AG09309 (cell line): ENCODE measurements around the gene LIME1.

Experiments
- DNase-seq: peaks from one replicate; pipeline ENCODE4 v3.0.0-alpha.2; 2010; ENCODE audit warnings: low read depth
- H3K4me3 ChIP-seq: 2 replicates; pipeline ENCODE4 v1.5.1; 2011; ENCODE audit warnings: mild to moderate bottlenecking, low read depth, low read length, moderate library complexity; ENCODE audit not compliant: control insufficient read depth
- CTCF ChIP-seq: IDR thresholded peaks from 2 replicates; pipeline ENCODE4 v1.5.1; 2011; ENCODE audit warnings: mild to moderate bottlenecking, low read depth, low read length, inconsistent platforms; ENCODE audit not compliant: insufficient read depth, control insufficient read depth; ENCODE audit errors: missing control alignments

Gene LIME1

GRCh38 chr20:63737945-63738686 lies 1.7 kb downstream of the LIME1 start:
- TF ChIP-seq CTCF: no peak
- no peak overlapping the region for H3K4me3 ChIP-seq
- DNase-seq: no peak

GRCh38 chr20:63738687-63739129 lies 2.2 kb downstream of the LIME1 start:
- no peak for DNase-seq
- no peak overlapping the region for H3K4me3 ChIP-seq

GRCh38 chr20:63739130-63740069 lies 2.9 kb downstream of the LIME1 start, which contains the start of gene SLC2A4RG:
SLC2A4RG (plus strand) TSS chr20:63739776; CDS start chr20:63739913, 137 bp downstream.
- no peak for TF ChIP-seq CTCF
- DNase-seq: no peak
- peak within 1 kb of the TSS; percentile 77 for H3K4me3 ChIP-seq

More at GRCh38 chr20:63738687-63739129, 2.2 kb downstream of the LIME1 start:
- no peak for TF ChIP-seq CTCF

- TF ChIP-seq CTCF: no peak
- peak overlapping the region; percentile 77 for H3K4me3 ChIP-seq
- DNase-seq: no peak
Observed at GRCh38 chr20:63740070-63740626, 3.7 kb downstream of the LIME1 start.

- H3K4me3 ChIP-seq: peak overlapping the region; percentile 77
Observed at GRCh38 chr20:63740627-63741353, 4.3 kb downstream of the LIME1 start.

More at GRCh38 chr20:63740627-63741353, 4.3 kb downstream of the LIME1 start:
- TF ChIP-seq CTCF: peak; percentile 28
- peak; percentile 59 for DNase-seq
